Adipose tissue (tissue), 3 donors: Measurements from ENCODE around the gene CSF3. TPM values are rescaled to one million over a fixed set of nuclear protein-coding genes. Genes with fewer than 3 reads are reported as not detected.

Experiments
- H3K27ac ChIP-seq: one replicate; pipeline ENCODE4 v1.5.1; 2013; ENCODE audit warnings: low read depth, low read length
- WGBS, 3 donors: extraction: QIAGEN DNeasy Blood & Tissue Kit; methylation state at CpG; one replicate each; pipeline ENCODE4 v1.1.7; 2013; 5-methylcytosine and 5-hydroxymethylcytosine counted together
- polyA plus RNA-seq, 3 donors: library from polyadenylated mRNA; stranded (reverse); fragments of 200-250 nt; gene quantifications; one replicate each; pipeline ENCODE4 v1.2.3, GENCODE V29; 2013
- donor health status: healthy with polysubstance abuse.
- donor health status: Bipolar disorder and iron deficiency.
- donor health status: healthy.

The CSF3 gene
- polyA plus RNA-seq, 3 donors = 0.75 to 91.0 (median 4.4) TPM

- H3K27ac ChIP-seq = no peak overlapping the region
- 25 to 63% (median 61%) methylated on average over 12 of the region's 12 CpGs for WGBS, 3 donors
Observed at GRCh38 chr17:40035162-40035559, 19.9 kb downstream of the CSF3 start.

- H3K27ac ChIP-seq = no peak overlapping the region
- 30 to 39% (median 33%) methylated on average over 11 of the region's 11 CpGs for WGBS, 3 donors
Observed at GRCh38 chr17:40038882-40039513, 23.8 kb downstream of the CSF3 start.

GRCh38 chr17:40041196-40041595 is 26.0 kb downstream of the CSF3 start:
- 78 to 95% (median 94%) methylated on average over 2 of the region's 2 CpGs for WGBS, 3 donors
- H3K27ac ChIP-seq = no peak overlapping the region

GRCh38 chr17:40056379-40057015 is 41.3 kb downstream of the CSF3 start:
- 72 to 77% (median 73%) methylated on average over 5 to 6 of the region's 6 CpGs for WGBS, 3 donors
- no peak overlapping the region for H3K27ac ChIP-seq

GRCh38 chr17:40058186-40058784 is 43.0 kb downstream of the CSF3 start:
- 34 to 74% (median 46%) methylated on average over 8 of the region's 8 CpGs for WGBS, 3 donors
- H3K27ac ChIP-seq = peak overlapping the region; percentile 1

GRCh38 chr17:40058865-40059264 is 43.6 kb downstream of the CSF3 start:
- no peak overlapping the region for H3K27ac ChIP-seq
- 86 to 93% (median 93%) methylated on average over 1 of the region's 1 CpG for WGBS, 3 donors

- 75 to 84% (median 77%) methylated on average over 8 of the region's 8 CpGs for WGBS, 3 donors
- no peak overlapping the region for H3K27ac ChIP-seq
Observed at GRCh38 chr17:40059729-40060475, 44.7 kb downstream of the CSF3 start.

- 80 to 86% (median 80%) methylated on average over 11 of the region's 11 CpGs for WGBS, 3 donors
- no peak overlapping the region for H3K27ac ChIP-seq
Observed at GRCh38 chr17:40060887-40061608, 45.8 kb downstream of the CSF3 start.

GRCh38 chr17:40061609-40062038 is 46.4 kb downstream of the CSF3 start:
- WGBS, 3 donors = 50 to 78% (median 78%) methylated on average over 10 of the region's 10 CpGs
- H3K27ac ChIP-seq = no peak overlapping the region

- H3K27ac ChIP-seq = peak within 1 kb of the TSS; percentile 60
- 1 to 2% (median 1%) methylated on average over 45 to 83 of the region's 83 CpGs for WGBS, 3 donors
Observed at GRCh38 chr17:40062329-40063186, 47.3 kb downstream of the CSF3 start, which contains the start of gene THRA. Gene THRA, plus strand, starts transcription at chr17:40062965. Its CDS starts 11,524 bp downstream, at chr17:40074489.

- WGBS, 3 donors = 0 to 1% (median 1%) methylated on average over 32 to 42 of the region's 42 CpGs
- H3K27ac ChIP-seq = peak overlapping the region; percentile 60
Observed at GRCh38 chr17:40063187-40063771, 48.0 kb downstream of the CSF3 start.

GRCh38 chr17:40063901-40064531 is 48.8 kb downstream of the CSF3 start:
- 16 to 17% (median 17%) methylated on average over 10 of the region's 10 CpGs for WGBS, 3 donors
- no peak overlapping the region for H3K27ac ChIP-seq

GRCh38 chr17:40064971-40065768 is 49.9 kb downstream of the CSF3 start:
- no peak overlapping the region for H3K27ac ChIP-seq
- 13 to 19% (median 17%) methylated on average over 10 of the region's 10 CpGs for WGBS, 3 donors

- peak overlapping the region; percentile 22 for H3K27ac ChIP-seq
- 64 to 73% (median 65%) methylated on average over 11 of the region's 11 CpGs for WGBS, 3 donors
Observed at GRCh38 chr17:40065769-40066510, 50.7 kb downstream of the CSF3 start.
